RPMI7951 (cell line): ENCODE results near the gene PLEKHJ1. TPM values are rescaled to one million over a fixed set of nuclear protein-coding genes. Genes with fewer than 3 reads are reported as not detected.
A peak's percentile ranks its signal among the peaks of the same experiment; 100 is the strongest.
"Not testable (repeated sequence)": the region's sequence is repeated elsewhere in the genome, so short reads cannot be mapped to it uniquely, and the experiment has no call there.

Experiments
- DNase-seq: peaks from one replicate; pipeline ENCODE4 v3.0.0-alpha.2; 2012; ENCODE audit warnings: low read depth
- total RNA-seq: library from RNA; depleted of rRNA; stranded (reverse); fragments of >200 nt; shearing (Covaris generic); gene quantifications from 2 replicates; pipeline ENCODE4 v1.2.3, GENCODE V29; 2014

PLEKHJ1 gene
- total RNA-seq, 1 experiment from 2014 or later, result 60.0 TPM

GRCh38 chr19:2221250-2221831, 14.8 kb downstream of the PLEKHJ1 start:
- peak; percentile 67 for DNase-seq

GRCh38 chr19:2219726-2220125, 16.4 kb downstream of the PLEKHJ1 start:
- DNase-seq, result no peak

GRCh38 chr19:2217591-2217990, 18.5 kb downstream of the PLEKHJ1 start:
- DNase-seq, result no peak

- DNase-seq, result no peak
These were observed 19.5 kb downstream of the PLEKHJ1 start for GRCh38 chr19:2216361-2217225.

GRCh38 chr19:2215281-2215751, 20.8 kb downstream of the PLEKHJ1 start:
- no peak for DNase-seq

- no peak for DNase-seq
These were observed 21.9 kb downstream of the PLEKHJ1 start for GRCh38 chr19:2214251-2214650.

GRCh38 chr19:2213799-2214198, 22.3 kb downstream of the PLEKHJ1 start:
- no peak for DNase-seq

- no peak for DNase-seq
These were observed 23.0 kb downstream of the PLEKHJ1 start for GRCh38 chr19:2212861-2213711.

GRCh38 chr19:2210987-2211740, 25.0 kb downstream of the PLEKHJ1 start:
- DNase-seq, result no peak

GRCh38 chr19:2210206-2210605, 25.9 kb downstream of the PLEKHJ1 start:
- no peak for DNase-seq

GRCh38 chr19:2209408-2209807, 26.7 kb downstream of the PLEKHJ1 start:
- DNase-seq, result no peak

GRCh38 chr19:2208975-2209374, 27.2 kb downstream of the PLEKHJ1 start:
- DNase-seq, result no peak

GRCh38 chr19:2207991-2208860, 27.9 kb downstream of the PLEKHJ1 start:
- DNase-seq, result peak; percentile 45

- no peak for DNase-seq
These were observed 29.1 kb downstream of the PLEKHJ1 start for GRCh38 chr19:2207008-2207407.

- DNase-seq, result no peak
These were observed 33.8 kb downstream of the PLEKHJ1 start for GRCh38 chr19:2202366-2202765.

- no peak for DNase-seq
These were observed 34.5 kb downstream of the PLEKHJ1 start for GRCh38 chr19:2201473-2202148.

GRCh38 chr19:2200624-2201294, 35.4 kb downstream of the PLEKHJ1 start:
- not testable (repeated sequence) for DNase-seq

GRCh38 chr19:2199861-2200623, 36.1 kb downstream of the PLEKHJ1 start:
- DNase-seq, result no peak

GRCh38 chr19:2199215-2199614, 36.9 kb downstream of the PLEKHJ1 start:
- DNase-seq, result no peak
